CD14-positive monocyte (primary cell): ENCODE measurements around the gene CHRM2. TPM values are rescaled to one million over a fixed set of nuclear protein-coding genes. Genes with fewer than 3 reads are reported as not detected.

ENCODE experiments used
- DNase-seq, 3 donors: peaks; one replicate each; pipeline ENCODE4 v3.0.0-alpha.2; 2011 to 2022
- H2AFZ ChIP-seq: 2 replicates; pipeline ENCODE4 v1.6.0; 2012; ENCODE audit warnings: mild to moderate bottlenecking, low read depth, low read length, inconsistent platforms; ENCODE audit not compliant: insufficient read depth, poor library complexity, severe bottlenecking
- H3K27ac ChIP-seq, 2 donors: 1 replicate in 1 of 2; 2 replicates in 1 of 2; pipeline ENCODE4 v1.5.1; 2012 to 2013; ENCODE audit warnings: low read length in 2 of 2, control low read depth in 1 of 2, inconsistent platforms in 1 of 2, low read depth in 1 of 2, mild to moderate bottlenecking in 1 of 2
- H3K27me3 ChIP-seq, 2 donors: one replicate each; pipeline versions ENCODE4 v1.6.0 to v1.6.1; 2011 to 2013; ENCODE audit warnings: low read length in 2 of 2; ENCODE audit not compliant: control insufficient read depth in 2 of 2, insufficient read depth in 2 of 2
- H3K36me3 ChIP-seq, 2 donors: replicated peaks in 1 of 2; 1 replicate in 1 of 2; 2 replicates in 1 of 2; pipeline versions ENCODE4 v1.5.1 to v1.6.1; 2012 to 2013; ENCODE audit warnings: low read length in 2 of 2, control low read depth in 1 of 2, inconsistent platforms in 1 of 2, mild to moderate bottlenecking in 1 of 2; ENCODE audit not compliant: insufficient read depth in 2 of 2, control insufficient read depth in 1 of 2
- H3K4me1 ChIP-seq, 2 donors: 1 replicate in 1 of 2; 2 replicates in 1 of 2; pipeline versions ENCODE4 v1.5.1 to v1.6.1; 2012 to 2013; ENCODE audit warnings: low read length in 2 of 2, control low read depth in 1 of 2, inconsistent platforms in 1 of 2, mild to moderate bottlenecking in 1 of 2, moderate library complexity in 1 of 2; ENCODE audit not compliant: insufficient read depth in 2 of 2, control insufficient read depth in 1 of 2
- H3K4me2 ChIP-seq: replicated peaks from 2 replicates; pipeline ENCODE3; 2012; ENCODE audit warnings: low read length, moderate library complexity, mild to moderate bottlenecking; ENCODE audit not compliant: poor library complexity, severe bottlenecking; ENCODE audit errors: extremely low read depth
- H3K4me3 ChIP-seq, 3 experiments: fragments of 200-600 bp in 1 of 3; sonication (generic) in 1 of 3; replicated peaks in 1 of 3; 1 replicate in 2 of 3; 2 replicates in 1 of 3; pipeline ENCODE4 v1.5.1; 2011 to 2013; ENCODE audit warnings: low read length in 3 of 3, mild to moderate bottlenecking in 3 of 3, control low read depth in 2 of 3, low read depth in 2 of 3, inconsistent platforms in 1 of 3, moderate library complexity in 1 of 3
- H3K79me2 ChIP-seq: 2 replicates; pipeline ENCODE4 v1.6.0; 2012; ENCODE audit warnings: mild to moderate bottlenecking, control low read depth, inconsistent platforms, low read length, moderate library complexity; ENCODE audit not compliant: insufficient read depth
- H3K9ac ChIP-seq: 2 replicates; pipeline ENCODE4 v1.6.0; 2017; ENCODE audit warnings: low read length, mild to moderate bottlenecking; ENCODE audit not compliant: insufficient read depth, poor library complexity, severe bottlenecking
- H3K9me3 ChIP-seq, 2 donors: replicated peaks in 1 of 2; 1 replicate in 1 of 2; 2 replicates in 1 of 2; pipeline versions ENCODE4 v1.5.1 to v1.6.1; 2012 to 2013; ENCODE audit warnings: low read length in 2 of 2, control low read depth in 1 of 2; ENCODE audit not compliant: control insufficient read depth in 1 of 2, insufficient read depth in 1 of 2
- H4K20me1 ChIP-seq: 2 replicates; pipeline ENCODE4 v1.6.0; 2012; ENCODE audit warnings: mild to moderate bottlenecking, low read length, control low read depth, moderate library complexity; ENCODE audit not compliant: insufficient read depth
- H3K27ac Mint-ChIP-seq, 7 donors: one replicate each; pipeline ENCODE4 v1.8.0; 2020; ENCODE audit warnings: mild to moderate bottlenecking in 7 of 7, mixed read lengths in 7 of 7, moderate library complexity in 6 of 7, inconsistent platforms in 2 of 7
- H3K27me3 Mint-ChIP-seq, 3 donors: one replicate each; pipeline ENCODE4 v1.8.0; 2021 to 2022; ENCODE audit warnings: low read depth in 3 of 3, mild to moderate bottlenecking in 3 of 3, mixed read lengths in 3 of 3, moderate library complexity in 3 of 3, inconsistent platforms in 1 of 3
- H3K36me3 Mint-ChIP-seq, 2 donors: one replicate each; pipeline ENCODE4 v1.8.0; 2020; ENCODE audit warnings: mixed read lengths in 2 of 2, inconsistent platforms in 1 of 2, mild to moderate bottlenecking in 1 of 2
- H3K4me1 Mint-ChIP-seq: one replicate; pipeline ENCODE4 v1.8.0; 2020; ENCODE audit warnings: mild to moderate bottlenecking, mixed read lengths
- H3K4me3 Mint-ChIP-seq, 2 donors: one replicate each; pipeline ENCODE4 v1.8.0; 2020; ENCODE audit warnings: mild to moderate bottlenecking in 2 of 2, mixed read lengths in 2 of 2, moderate library complexity in 1 of 2
- H3K9me3 Mint-ChIP-seq, 7 donors: one replicate each; pipeline ENCODE4 v1.8.0; 2020 to 2022; ENCODE audit warnings: mixed read lengths in 7 of 7, mild to moderate bottlenecking in 6 of 7, moderate library complexity in 6 of 7, inconsistent platforms in 2 of 7
- CTCF ChIP-seq: fragments of 200-600 bp; IDR thresholded peaks from one replicate; pipeline ENCODE4 v1.8.0; 2022; ENCODE audit warnings: antibody characterized with exemption, mild to moderate bottlenecking
- whole genome bisulfite sequencing: methylation state at CpG from one replicate; pipeline ENCODE4 v1.1.5; 2013; ENCODE audit warnings: missing lambda C conversion rate; ENCODE audit not compliant: insufficient coverage; 5-methylcytosine and 5-hydroxymethylcytosine counted together
- intact Hi-C, 2 donors: fragments of 100-400 bp; cut with micrococcal nuclease; formaldehyde crosslinking; loops; one replicate each; pipeline versions ENCODE4 v1.15.0 to v1.15.1; 2023
- polyA plus RNA-seq, 3 donors: library from polyadenylated mRNA; depleted of rRNA in 1 of 3; unstranded in 2 of 3; stranded (reverse) in 1 of 3; fragments of 300-500 nt in 2 of 3; fragments of >200 nt in 1 of 3; fragmentation: Illumina TruSeq in 2 of 3; gene quantifications; 1 replicate in 2 of 3; 2 replicates in 1 of 3; pipeline ENCODE4 v1.2.3, GENCODE V29; 2012 to 2021

The CHRM2 gene
- polyA plus RNA-seq, 3 donors: not detected

DNA sequence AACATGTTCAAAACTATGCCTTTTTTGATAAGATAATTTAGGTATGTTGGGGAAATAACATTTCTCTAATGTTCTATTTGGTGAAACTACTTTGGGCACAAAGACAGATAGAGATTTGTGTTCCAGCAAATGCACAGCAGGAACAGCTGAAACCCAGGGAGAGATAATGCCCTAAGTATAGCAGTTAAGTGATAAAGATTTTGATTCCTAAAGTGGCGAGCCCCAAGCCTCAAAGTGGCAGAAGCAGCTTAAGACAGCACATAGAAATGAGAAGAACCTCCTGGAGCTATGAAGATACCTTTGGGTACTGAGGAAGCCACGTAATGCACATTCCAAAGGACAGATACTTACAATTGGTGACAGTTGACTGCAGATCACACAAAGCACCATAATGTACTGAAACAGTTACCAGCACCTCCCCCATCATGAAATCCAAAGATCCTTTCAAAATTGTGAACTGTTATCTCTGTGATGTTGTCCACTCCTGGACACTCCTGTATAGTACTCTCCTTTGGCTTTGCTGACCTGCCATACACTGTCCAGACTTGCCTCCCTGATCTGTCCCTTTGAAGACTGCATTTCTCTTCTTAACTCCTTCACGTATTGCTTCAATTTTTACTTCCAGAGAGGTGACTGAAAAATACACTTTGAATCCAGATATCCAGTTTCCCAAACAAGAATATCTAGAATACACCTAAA lies 62.9 kb downstream of the CHRM2 start:
- H3K79me2 ChIP-seq: no peaks in the 10 kb centered on the region
- no peak overlapping the region for H3K4me3 ChIP-seq
- H3K27me3 ChIP-seq: no peaks in the 10 kb centered on the region
- Mint-ChIP-seq H3K9me3 (peaks cover 0 to 8% (median 5%) of the 10 kb centered on the region in 7 donors), H3K4me1 (no peaks in the 10 kb centered on the region), H3K36me3 (no peaks in the 10 kb centered on the region), H3K27ac (no peak overlapping the region), H3K4me3 (no peak overlapping the region), H3K27me3 (no peaks in the 10 kb centered on the region)
- no peak overlapping the region for H3K9ac ChIP-seq
- H3K4me2 ChIP-seq: no peak overlapping the region
- no peak for TF ChIP-seq CTCF
- no peak overlapping the region for H2AFZ ChIP-seq
- no peaks in the 10 kb centered on the region for H3K4me1 ChIP-seq
- no peaks in the 10 kb centered on the region for H4K20me1 ChIP-seq
- H3K27ac ChIP-seq: no peak overlapping the region
- H3K36me3 ChIP-seq: no peaks in the 10 kb centered on the region
- H3K9me3 ChIP-seq: no peaks in the 10 kb centered on the region
- intact Hi-C loops: no loop called here
- DNase-seq: no peak
- no CpG with 5 or more reads among the region's 3 CpGs for WGBS

GRCh38 chr7:136937436-136937835 lies 69.0 kb downstream of the CHRM2 start:
- no peaks in the 10 kb centered on the region for H3K4me1 ChIP-seq
- H3K36me3 Mint-ChIP-seq: no peaks in the 10 kb centered on the region
- no peaks in the 10 kb centered on the region for H4K20me1 ChIP-seq

More at GRCh38 chr7:136937436-136937835, 69.0 kb downstream of the CHRM2 start:
- Mint-ChIP-seq H3K9me3 (peaks cover 0 to 5% (median 2%) of the 10 kb centered on the region in 7 donors), H3K27me3 (no peaks in the 10 kb centered on the region), H3K27ac (no peak overlapping the region), H3K4me3 (no peak overlapping the region), H3K4me1 (no peaks in the 10 kb centered on the region)
- no peak for TF ChIP-seq CTCF
- no peak overlapping the region for H3K9ac ChIP-seq
- no peaks in the 10 kb centered on the region for H3K9me3 ChIP-seq
- WGBS: no CpG with 5 or more reads among the region's 5 CpGs
- no peaks in the 10 kb centered on the region for H3K79me2 ChIP-seq
- no peaks in the 10 kb centered on the region for H3K27me3 ChIP-seq
- intact Hi-C loops: no loop called here
- no peak overlapping the region for H3K4me3 ChIP-seq
- no peak for DNase-seq
- no peaks in the 10 kb centered on the region for H3K36me3 ChIP-seq
- H3K4me2 ChIP-seq: no peak overlapping the region
- H3K27ac ChIP-seq: no peak overlapping the region
- H2AFZ ChIP-seq: no peak overlapping the region
